Right hindlimb (tissue), 1 donor: Measurements from ENCODE around the gene ABLIM3.
"Not testable (repeated sequence)": the region's sequence is repeated elsewhere in the genome, so short reads cannot be mapped to it uniquely, and the experiment has no call there.

Experiments
- DNase-seq: peaks from one replicate; pipeline ENCODE4 v3.0.0-alpha.2; 2018

ABLIM3 gene

DNA sequence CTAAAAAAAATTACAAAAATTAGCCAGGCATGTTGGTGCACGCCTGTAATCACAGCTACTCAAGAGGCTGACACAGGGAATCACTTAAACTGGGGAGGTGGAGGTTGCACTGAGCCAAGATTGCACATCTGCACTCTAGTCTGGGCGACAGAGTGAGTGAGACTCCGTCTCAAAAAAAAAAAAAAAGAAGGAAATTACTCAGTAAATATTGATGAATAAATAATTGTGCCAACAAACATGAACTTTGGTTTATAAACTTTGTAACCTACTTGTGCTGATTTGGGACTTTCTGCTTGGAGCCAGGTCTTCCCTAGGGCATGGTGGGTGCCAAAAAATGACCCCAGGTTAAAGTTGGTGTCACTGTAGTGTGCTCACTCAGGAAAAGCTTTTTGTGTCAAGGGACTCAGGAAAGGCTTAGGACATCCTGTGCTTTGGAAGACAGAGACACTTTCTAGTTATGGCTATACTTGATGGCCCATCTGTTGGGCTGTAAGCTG is 19.0 kb downstream of the ABLIM3 start:
- no peak for DNase-seq

DNA sequence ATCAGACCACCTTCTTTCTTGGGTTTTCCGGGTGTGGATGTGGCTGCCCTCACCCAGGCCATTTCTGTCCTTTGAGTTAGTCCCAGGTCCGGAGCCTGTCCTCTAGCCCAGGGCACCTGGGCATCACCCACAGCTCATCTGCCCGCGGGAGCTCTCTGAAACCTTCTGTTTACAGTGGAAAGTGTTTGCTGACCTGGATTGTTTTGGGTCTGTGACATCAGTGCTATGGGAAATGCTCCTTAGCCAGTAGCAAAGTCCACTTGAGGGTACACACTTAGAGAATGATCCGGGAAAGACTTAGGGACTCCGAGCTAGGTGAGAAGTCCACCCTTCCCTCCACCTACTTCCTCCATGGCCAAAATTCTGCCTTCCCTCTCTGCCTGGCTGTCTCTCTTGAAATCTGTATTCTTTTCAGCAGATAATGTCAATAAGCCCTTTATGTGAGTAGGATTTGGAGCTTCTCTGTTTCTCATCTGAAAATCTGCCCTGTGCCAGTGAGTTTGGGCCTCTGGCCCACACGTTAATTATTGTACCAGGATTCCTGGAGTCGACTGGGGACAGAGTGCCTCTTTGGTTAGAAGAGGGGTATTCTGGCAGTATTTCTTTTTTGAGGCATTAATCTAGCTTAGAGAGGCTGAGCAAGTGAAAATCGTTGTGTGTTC is 19.9 kb downstream of the ABLIM3 start:
- no peak for DNase-seq

DNA sequence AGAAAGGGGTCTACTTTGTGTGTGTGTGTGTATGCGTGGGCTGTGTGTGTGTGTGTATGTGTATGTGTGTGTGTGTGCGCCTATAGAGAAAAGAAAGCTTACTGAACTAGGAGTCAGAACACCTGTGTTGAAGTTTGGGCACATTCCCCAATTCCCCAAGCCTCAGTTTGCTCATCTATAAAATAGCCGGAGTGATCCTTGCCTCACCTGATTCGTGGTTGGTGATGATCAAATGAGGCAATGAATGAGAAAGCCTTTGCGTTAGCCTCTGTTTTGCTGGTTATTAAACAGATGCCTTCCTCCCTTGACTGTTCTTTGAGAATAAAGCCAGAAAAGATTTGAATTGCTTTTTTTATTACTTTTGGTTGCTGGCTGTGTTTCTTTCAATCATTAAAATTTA is 20.6 kb downstream of the ABLIM3 start:
- no peak for DNase-seq

DNA sequence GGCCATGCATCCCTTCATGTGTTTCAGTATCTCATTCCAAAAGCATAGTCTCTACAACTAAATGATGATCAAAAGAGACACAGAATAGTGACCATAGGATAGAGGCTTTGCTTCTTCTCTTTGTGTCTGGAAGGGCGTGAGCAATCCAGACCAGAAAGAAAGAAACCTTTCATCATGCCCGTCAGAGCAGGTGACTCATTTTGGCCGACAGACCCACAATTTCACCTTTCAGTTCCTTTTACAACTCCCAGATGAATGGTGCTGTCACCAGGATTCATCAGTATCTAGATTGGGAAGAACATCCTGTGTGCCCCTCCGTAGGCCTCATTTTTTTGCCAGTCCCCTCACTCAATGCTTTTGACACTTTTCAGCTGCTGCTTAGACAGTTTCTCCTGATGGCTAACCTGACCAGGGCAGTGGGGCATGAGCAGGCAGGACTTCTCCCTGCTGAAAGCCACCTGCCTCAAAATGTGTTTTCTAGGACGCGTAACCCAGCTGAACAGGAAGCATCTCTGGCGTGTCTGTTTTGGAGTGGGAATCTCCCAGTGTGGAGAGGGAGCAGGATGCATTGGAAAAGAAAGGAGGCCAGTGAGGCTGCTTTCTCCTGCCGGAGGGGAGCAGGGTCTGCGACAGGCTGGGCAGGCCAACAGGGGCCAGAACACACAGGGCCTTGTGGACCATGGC is 21.2 kb downstream of the ABLIM3 start:
- DNase-seq: no peak

- no peak for DNase-seq
Measured at GRCh38 chr5:149164731-149165130, 23.4 kb downstream of the ABLIM3 start.

GRCh38 chr5:149166128-149166527 is 24.8 kb downstream of the ABLIM3 start:
- no peak for DNase-seq

GRCh38 chr5:149166591-149167100 is 25.4 kb downstream of the ABLIM3 start:
- DNase-seq: no peak

DNA sequence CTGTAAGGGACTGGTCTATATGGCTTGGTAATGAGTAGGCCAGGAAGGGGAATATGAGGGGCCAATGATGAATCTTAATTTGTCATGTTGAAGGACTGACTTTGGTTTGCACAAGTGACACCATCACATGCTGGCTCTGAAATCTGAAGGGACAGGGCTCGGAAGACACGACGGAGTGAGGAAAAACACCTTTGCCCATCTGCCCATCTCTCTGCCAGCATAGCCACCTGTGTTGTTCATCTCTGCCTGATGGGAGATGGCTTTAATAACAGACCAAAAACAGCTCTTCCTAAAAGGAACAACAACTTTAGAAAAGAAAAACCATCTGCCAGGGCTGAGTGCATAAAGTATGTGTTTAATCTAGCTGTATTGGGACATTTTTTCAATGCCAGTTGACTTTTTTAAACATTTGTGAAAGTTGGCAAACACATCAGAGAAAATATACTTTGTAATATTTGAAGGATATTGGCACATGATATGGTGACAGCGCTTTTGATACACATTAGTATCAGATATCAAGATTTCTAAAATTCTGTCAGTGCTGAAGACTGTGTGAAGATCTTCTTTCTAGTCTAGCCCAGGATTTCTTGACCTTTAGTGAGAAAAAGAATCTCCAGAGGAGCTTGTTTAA is 27.1 kb downstream of the ABLIM3 start:
- DNase-seq: no peak

DNA sequence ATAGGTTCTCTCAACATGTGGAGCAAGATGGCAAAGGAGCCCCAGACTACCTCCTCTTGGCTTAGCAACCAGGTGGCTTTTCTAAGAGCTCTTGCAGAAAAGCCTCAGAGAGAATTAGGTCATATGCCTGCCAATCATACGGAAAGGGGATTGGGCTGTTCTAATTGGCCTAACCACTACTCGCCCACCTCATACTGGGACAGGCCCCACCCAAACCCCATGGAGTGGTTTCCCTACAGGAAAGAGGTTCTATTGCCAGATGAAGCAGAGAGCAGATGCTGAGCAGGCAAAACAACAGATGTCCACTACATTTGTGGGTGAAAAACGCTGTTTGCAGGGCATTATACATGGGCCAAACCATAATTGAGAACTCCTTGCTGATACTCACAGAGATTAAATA is 29.0 kb downstream of the ABLIM3 start:
- no peak for DNase-seq

GRCh38 chr5:149172261-149172660 is 31.0 kb downstream of the ABLIM3 start:
- DNase-seq: no peak

DNA sequence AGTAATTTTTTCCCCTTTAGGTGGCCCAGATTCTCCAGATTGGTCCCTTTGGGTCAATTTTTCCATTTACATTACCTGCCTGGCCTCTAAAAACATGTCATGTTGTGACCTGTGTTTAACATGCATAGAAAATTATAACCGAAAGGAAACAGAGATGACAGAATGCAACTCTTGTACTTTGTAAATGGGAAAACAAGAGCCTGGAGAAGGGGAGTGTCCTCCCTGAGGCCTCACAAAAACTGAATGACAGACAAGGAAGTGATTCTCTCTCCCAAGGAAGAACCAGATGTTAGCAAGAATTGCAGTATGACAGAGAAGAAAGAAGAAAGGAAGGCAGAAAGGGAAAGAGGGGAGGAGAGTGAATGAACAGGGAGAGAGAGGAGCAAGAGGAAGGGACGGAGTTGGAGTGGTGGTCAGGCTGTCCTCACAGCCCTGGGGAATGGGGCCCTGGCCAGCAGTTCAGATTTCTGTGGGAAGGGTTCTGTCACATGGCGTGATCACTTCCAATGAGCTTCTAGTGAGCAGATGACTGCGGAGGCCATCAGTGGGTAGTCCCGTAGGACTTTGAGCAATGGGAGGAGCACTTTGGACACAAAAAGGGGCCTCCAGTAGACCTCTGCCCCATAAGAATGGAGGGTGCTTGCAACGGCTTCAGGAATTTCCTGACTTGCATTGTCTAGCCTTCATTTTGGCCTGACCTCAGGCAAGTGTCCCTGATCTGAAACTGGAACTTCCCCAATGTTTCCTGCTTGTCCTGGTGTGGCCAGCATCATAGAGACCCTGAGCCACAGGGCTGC is 31.6 kb downstream of the ABLIM3 start:
- DNase-seq: no peak

- no peak for DNase-seq
Measured at GRCh38 chr5:149174847-149175234, 33.5 kb downstream of the ABLIM3 start.

- DNase-seq: peak; percentile 51
Measured at GRCh38 chr5:149175346-149176105, 34.2 kb downstream of the ABLIM3 start.

GRCh38 chr5:149177339-149177843 is 36.1 kb downstream of the ABLIM3 start:
- DNase-seq: no peak

GRCh38 chr5:149177911-149178565 is 36.7 kb downstream of the ABLIM3 start:
- no peak for DNase-seq

GRCh38 chr5:149181732-149182131 is 40.4 kb downstream of the ABLIM3 start:
- DNase-seq: no peak

DNA sequence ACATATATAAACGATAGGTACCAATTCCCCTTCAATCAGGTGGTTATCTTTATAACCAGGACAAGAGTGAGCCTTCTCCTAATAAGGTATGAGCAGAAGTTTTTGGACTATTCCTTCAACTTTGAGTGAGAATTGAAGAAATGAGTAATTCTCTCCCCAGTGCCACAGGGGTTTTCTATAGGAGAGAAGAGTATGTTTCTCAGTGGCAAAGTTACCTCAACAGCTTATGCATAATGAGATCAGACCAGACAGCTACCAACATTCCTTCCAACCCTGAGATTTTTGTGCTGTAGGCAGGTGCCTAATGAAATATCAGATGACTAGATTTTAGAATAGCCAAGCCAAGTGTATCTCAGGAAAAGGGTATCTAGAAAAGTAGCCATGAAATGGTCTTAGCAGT is 40.9 kb downstream of the ABLIM3 start:
- DNase-seq: no peak

DNA sequence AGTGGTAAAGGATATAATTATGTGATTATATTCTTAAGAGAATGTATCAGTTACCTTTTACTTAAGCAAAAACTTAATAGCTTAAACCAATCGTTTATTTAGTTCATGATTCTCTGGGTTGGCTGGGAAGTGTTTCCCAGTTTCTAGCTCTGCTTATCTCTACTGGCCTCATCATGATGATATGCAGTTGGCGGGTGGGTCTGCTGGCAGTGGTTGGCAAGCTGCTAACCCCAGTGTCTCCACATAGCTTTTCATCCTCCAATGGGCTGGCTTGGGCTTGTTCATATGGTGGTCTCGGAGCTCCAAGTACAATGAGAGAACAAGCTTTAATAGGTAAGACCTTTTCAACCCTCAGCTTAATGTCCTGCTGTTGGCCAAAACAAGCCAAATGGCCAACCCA is 43.8 kb downstream of the ABLIM3 start:
- no peak for DNase-seq

DNA sequence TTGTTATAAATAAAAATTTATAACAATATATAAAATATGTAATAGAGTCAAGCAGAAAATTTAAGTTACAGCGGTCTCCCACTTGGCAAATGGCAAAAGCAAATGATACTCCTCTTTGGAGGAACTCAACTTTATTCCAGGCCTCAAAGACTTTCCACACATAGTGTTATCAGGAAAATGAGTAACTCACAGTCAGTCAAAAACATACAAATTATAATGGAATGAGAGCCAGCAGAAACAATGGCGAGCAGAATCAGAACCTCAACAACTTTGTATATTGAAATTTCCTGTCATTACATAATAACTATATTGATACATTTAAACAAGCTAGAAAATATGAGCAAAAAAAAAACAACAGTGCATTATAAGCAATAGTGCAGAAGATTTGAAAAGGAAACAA is 45.2 kb downstream of the ABLIM3 start:
- DNase-seq: no peak

- DNase-seq: not testable (repeated sequence)
Measured at GRCh38 chr5:149187617-149188016, 46.3 kb downstream of the ABLIM3 start.

DNA sequence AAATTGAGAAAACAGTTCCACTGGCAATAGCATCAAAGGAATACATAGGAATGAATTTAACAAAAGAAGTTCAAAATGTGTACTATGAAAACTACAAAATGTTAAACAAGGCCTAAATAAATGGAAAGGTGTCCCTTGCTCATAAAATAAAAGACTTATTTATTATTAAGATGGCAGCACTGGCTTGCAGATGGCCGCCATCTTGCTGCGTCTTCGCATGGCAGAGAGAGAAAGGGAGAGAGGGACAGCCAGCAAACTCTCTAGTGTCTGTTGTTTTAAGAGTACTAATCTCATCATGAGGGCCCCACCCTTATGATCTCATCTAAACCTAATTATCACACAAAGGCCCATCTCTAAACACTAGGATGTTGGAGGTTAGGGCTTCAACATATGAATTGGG is 47.1 kb downstream of the ABLIM3 start:
- DNase-seq: no peak
